ENCODE results near the gene NMRAL1. TPM values are rescaled to one million over a fixed set of nuclear protein-coding genes. Genes with fewer than 3 reads are reported as not detected.

NMRAL1 gene
- total RNA-seq, 5 donors from 2014 or later (not counting 1 experiment from before 2014, with no cell fraction given): 50.1 to 79.1 (median 62.1) TPM

DNA sequence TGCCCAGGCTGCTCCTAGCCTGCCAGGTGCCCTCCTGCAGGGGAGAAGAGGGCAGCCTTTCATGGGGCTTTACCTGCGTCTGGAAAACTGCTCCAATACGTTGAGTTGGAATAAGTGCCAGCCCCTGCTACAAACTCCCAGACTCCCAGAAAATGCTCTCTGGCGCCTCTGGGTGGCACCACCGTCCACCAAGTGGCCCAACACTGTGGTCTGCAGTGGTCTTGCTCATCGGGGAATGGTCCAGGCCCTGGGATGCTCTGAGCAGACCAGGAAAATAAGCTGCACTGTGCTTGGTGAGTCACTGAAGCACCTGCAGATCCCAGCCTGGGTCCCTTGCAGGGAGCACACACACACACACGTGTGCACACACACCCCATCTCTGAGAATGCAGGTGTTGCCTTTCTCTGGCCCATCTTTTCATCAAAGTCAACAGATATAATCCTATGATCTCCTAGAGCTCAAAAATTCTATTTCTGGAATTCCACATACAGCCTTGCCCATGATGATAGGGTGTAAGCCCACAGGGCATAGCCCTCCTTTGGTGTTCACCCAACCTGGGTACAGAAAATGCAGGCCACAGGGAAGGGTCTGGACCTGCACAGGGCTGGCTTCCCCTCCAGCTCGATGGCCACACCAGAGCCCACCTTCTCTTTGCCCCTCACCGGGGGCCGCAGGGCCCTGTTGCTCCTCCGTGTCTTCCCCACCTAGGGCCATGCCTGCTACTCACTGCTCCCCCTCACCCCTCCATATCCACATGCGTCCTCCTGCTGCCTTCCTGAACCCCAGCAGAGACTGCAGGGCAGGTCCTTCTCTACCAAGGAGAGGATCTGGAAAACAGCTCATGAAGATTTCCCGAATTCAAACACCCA, 43.6 kb upstream of the NMRAL1 start:
- no peaks in the 10 kb centered on the region for H3K9me3 Mint-ChIP-seq
- DNase-seq: no peak
- no peak overlapping the region for H3K4me3 Mint-ChIP-seq
- H3K4me1 Mint-ChIP-seq: peaks cover 41 to 57% (median 51%) of the 10 kb centered on the region in 3 donors
- H3K27me3 Mint-ChIP-seq: no peaks in the 10 kb centered on the region
- peak in 1 of 4 experiments; percentile 8 for ATAC-seq (replicated peaks in 1 of 4)
- peak overlapping the region; percentile 34 to 76 for H3K27ac Mint-ChIP-seq
- H3K27me3 ChIP-seq (replicated peaks in 1 of 2; ENCODE audit: control insufficient read depth in 2 of 2, extremely low read depth in 1 of 2, insufficient read depth in 2 of 2, low read length in 1 of 2): no peaks in the 10 kb centered on the region
- H3K27ac ChIP-seq (ENCODE audit: low read length): no peak overlapping the region
- ChIA-PET POLR2A (no interaction called here), CTCF (interaction anchor here (1.0 to 1.6 kb wide), 3 partner anchors 11 to 32 kb away, joined by 3 read pairs; no protein-coding TSS in a partner anchor)
- H3K36me3 Mint-ChIP-seq: peaks cover 4% of the 10 kb centered on the region
- 83% methylated on average over 11 of the region's 12 CpGs for WGBS (ENCODE audit: insufficient coverage)
- H3K4me1 ChIP-seq (ENCODE audit: control insufficient read depth in 1 of 2, extremely low read depth in 1 of 2, insufficient read depth in 2 of 2, low read length in 2 of 2): peaks cover 20 to 46% of the 10 kb centered on the region in 2 experiments
- H3K36me3 ChIP-seq (ENCODE audit: control insufficient read depth in 2 of 2, extremely low read depth in 1 of 2, insufficient read depth in 1 of 2, low read length in 1 of 2): peaks cover 14 to 16% of the 10 kb centered on the region in 2 donors
- H3K9me3 ChIP-seq: no peaks in the 10 kb centered on the region
- no peak overlapping the region for H3K4me3 ChIP-seq (ENCODE audit: control insufficient read depth in 1 of 2, extremely low read depth in 1 of 2, low read length in 1 of 2)

DNA sequence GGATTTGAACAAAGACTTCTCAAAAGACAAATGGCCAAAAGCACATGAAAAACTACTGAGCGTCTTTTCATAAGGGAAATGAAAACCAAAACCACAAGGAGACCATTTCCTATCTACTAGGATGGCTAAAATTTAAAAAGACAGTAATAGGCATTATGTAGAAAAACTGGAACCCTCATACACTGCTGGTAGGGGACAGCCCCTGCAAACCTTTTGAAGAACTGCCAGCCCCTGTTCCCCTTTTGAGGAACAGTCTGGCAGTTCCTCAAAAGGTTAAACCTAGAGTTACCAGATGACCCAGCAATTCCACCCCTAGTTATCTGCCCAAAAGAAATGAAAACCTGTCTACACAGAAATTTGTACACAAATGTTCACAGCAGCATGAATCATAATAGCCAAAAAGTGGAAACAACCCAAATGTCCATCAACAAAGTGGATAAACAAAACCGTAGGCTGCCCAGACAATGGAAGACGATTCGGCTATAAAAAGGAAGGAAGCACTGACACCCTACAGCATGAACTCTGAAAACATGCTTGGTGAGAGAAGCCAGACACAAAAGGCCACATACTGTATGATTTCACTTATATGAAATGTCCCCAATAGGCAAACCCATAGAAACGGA, 41.3 kb upstream of the NMRAL1 start:
- H3K4me1 ChIP-seq (ENCODE audit: control insufficient read depth in 1 of 2, extremely low read depth in 1 of 2, insufficient read depth in 2 of 2, low read length in 2 of 2): peaks cover 20 to 69% of the 10 kb centered on the region in 2 experiments
- DNase-seq: peak in 1 of 35 experiments; percentile 32
- ATAC-seq (replicated peaks in 1 of 4): peak in 3 of 4 experiments; percentile 21 to 27 (median 21)

DNA sequence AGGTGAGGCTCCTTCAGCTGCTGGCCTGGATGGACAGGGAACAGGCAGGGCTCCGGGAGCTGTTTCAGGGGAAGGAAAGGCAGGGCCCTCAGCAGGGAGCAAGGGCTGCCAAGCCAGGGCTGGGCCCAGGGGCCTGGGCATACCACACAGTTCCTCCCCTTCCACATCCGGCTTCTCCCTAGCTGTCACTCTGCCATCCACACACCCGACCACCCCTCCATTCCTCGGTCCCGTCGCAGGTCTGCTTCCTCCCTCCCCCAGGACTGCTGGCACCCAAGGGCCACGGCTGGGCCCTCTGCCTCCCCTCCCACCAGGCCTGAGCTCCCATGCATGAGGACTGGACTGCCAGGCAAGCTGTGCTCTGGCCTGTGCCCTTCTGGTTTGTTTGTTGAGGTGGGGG, 40.2 kb upstream of the NMRAL1 start:
- H3K9me3 ChIP-seq: no peaks in the 10 kb centered on the region
- H3K4me1 ChIP-seq (ENCODE audit: control insufficient read depth in 1 of 2, extremely low read depth in 1 of 2, insufficient read depth in 2 of 2, low read length in 2 of 2): peaks cover 20 to 76% of the 10 kb centered on the region in 2 experiments
- Mint-ChIP-seq H3K36me3 (peaks cover 28% of the 10 kb centered on the region), H3K27ac (peak overlapping the region; percentile 89 to 96), H3K4me1 (peaks cover 46 to 72% (median 63%) of the 10 kb centered on the region in 3 donors), H3K9me3 (no peaks in the 10 kb centered on the region), H3K4me3 (peak overlapping the region in 1 of 3 donors; percentile 53), H3K27me3 (no peaks in the 10 kb centered on the region)
- H3K36me3 ChIP-seq (ENCODE audit: control insufficient read depth in 2 of 2, extremely low read depth in 1 of 2, insufficient read depth in 1 of 2, low read length in 1 of 2): peaks cover 17 to 42% of the 10 kb centered on the region in 2 donors
- H3K27me3 ChIP-seq (replicated peaks in 1 of 2; ENCODE audit: control insufficient read depth in 2 of 2, extremely low read depth in 1 of 2, insufficient read depth in 2 of 2, low read length in 1 of 2): no peaks in the 10 kb centered on the region
- POLR2A ChIA-PET: interaction anchor here in 1 of 2 donors (0.6 kb wide), 1 partner anchor 111 kb away, joined by 3 read pairs; no protein-coding TSS in a partner anchor
- 41% methylated on average over 5 of the region's 7 CpGs for WGBS (ENCODE audit: insufficient coverage)
- ATAC-seq (replicated peaks in 1 of 4): peak in 3 of 4 experiments; percentile 21 to 48 (median 27)
- DNase-seq: no peak
- H3K27ac ChIP-seq (ENCODE audit: low read length): peak overlapping the region; percentile 66
- CTCF ChIA-PET: interaction anchor here in 1 of 2 donors (1.2 to 1.9 kb wide), 2 partner anchors 9 to 22 kb away, joined by 3 to 8 read pairs; no protein-coding TSS in a partner anchor
- no peak overlapping the region for H3K4me3 ChIP-seq (ENCODE audit: control insufficient read depth in 1 of 2, extremely low read depth in 1 of 2, low read length in 1 of 2)

More for the DNA sequence above, 41.3 kb upstream of the NMRAL1 start:
- Histone ChIP-seq H3K4me3 (ENCODE audit: control insufficient read depth in 1 of 2, extremely low read depth in 1 of 2, low read length in 1 of 2) (no peak overlapping the region), H3K9me3 (no peaks in the 10 kb centered on the region), H3K36me3 (ENCODE audit: control insufficient read depth in 2 of 2, extremely low read depth in 1 of 2, insufficient read depth in 1 of 2, low read length in 1 of 2) (peaks cover 12 to 33% of the 10 kb centered on the region in 2 donors), H3K27me3 (replicated peaks in 1 of 2; ENCODE audit: control insufficient read depth in 2 of 2, extremely low read depth in 1 of 2, insufficient read depth in 2 of 2, low read length in 1 of 2) (no peaks in the 10 kb centered on the region), H3K27ac (ENCODE audit: low read length) (peak overlapping the region; percentile 66)
- Mint-ChIP-seq H3K9me3 (no peaks in the 10 kb centered on the region), H3K27me3 (no peaks in the 10 kb centered on the region), H3K4me1 (peaks cover 44 to 73% (median 66%) of the 10 kb centered on the region in 3 donors), H3K27ac (peak overlapping the region; percentile 89 to 96), H3K4me3 (peak overlapping the region; percentile 53 to 55 (median 54)), H3K36me3 (peaks cover 23% of the 10 kb centered on the region)
- CTCF ChIA-PET: no interaction called here
- POLR2A ChIA-PET: no interaction called here
- 29% methylated on average over 1 of the region's 5 CpGs for WGBS (ENCODE audit: insufficient coverage)

DNA sequence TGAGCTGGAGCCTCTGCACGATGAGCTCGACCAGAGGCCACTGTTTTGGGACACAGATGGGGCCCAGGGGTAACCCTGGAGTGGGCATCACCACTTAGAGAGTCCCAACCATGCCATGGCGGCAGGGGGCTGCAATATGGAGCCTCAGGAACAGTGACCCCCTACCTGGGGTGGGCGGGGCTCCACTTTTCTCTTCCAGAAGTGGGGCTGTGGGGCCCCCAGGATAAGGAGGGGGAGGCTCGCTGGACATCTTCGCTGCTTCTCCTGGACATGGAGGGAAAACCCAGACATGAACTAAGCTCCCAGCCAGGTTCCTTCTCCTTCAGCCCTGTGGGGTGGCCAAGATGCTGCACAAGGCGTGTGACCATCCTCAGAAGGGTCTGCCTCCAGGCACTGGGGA, 39.5 kb upstream of the NMRAL1 start:
- ChIA-PET CTCF (interaction anchor here in 1 of 2 donors (1.2 to 1.9 kb wide), 2 partner anchors 9 to 22 kb away, joined by 3 to 8 read pairs; no protein-coding TSS in a partner anchor), POLR2A (no interaction called here)
- H3K9me3 Mint-ChIP-seq: no peaks in the 10 kb centered on the region
- peaks cover 46 to 67% (median 56%) of the 10 kb centered on the region in 3 donors for H3K4me1 Mint-ChIP-seq
- peaks cover 30% of the 10 kb centered on the region for H3K36me3 Mint-ChIP-seq
- no peaks in the 10 kb centered on the region for H3K27me3 Mint-ChIP-seq
- H3K27ac Mint-ChIP-seq: peak overlapping the region; percentile 89 to 96
- H3K27me3 ChIP-seq (replicated peaks in 1 of 2; ENCODE audit: control insufficient read depth in 2 of 2, extremely low read depth in 1 of 2, insufficient read depth in 2 of 2, low read length in 1 of 2): no peaks in the 10 kb centered on the region
- WGBS (ENCODE audit: insufficient coverage): 100% methylated on average over 4 of the region's 7 CpGs
- no peaks in the 10 kb centered on the region for H3K9me3 ChIP-seq
- DNase-seq (no peak), ATAC-seq (replicated peaks in 1 of 4) (no peak)
- peak overlapping the region; percentile 66 for H3K27ac ChIP-seq (ENCODE audit: low read length)
- peaks cover 20 to 76% of the 10 kb centered on the region in 2 experiments for H3K4me1 ChIP-seq (ENCODE audit: control insufficient read depth in 1 of 2, extremely low read depth in 1 of 2, insufficient read depth in 2 of 2, low read length in 2 of 2)
- peak overlapping the region in 1 of 3 donors; percentile 53 for H3K4me3 Mint-ChIP-seq
- H3K4me3 ChIP-seq (ENCODE audit: control insufficient read depth in 1 of 2, extremely low read depth in 1 of 2, low read length in 1 of 2): no peak overlapping the region
- peaks cover 18 to 50% of the 10 kb centered on the region in 2 donors for H3K36me3 ChIP-seq (ENCODE audit: control insufficient read depth in 2 of 2, extremely low read depth in 1 of 2, insufficient read depth in 1 of 2, low read length in 1 of 2)

DNA sequence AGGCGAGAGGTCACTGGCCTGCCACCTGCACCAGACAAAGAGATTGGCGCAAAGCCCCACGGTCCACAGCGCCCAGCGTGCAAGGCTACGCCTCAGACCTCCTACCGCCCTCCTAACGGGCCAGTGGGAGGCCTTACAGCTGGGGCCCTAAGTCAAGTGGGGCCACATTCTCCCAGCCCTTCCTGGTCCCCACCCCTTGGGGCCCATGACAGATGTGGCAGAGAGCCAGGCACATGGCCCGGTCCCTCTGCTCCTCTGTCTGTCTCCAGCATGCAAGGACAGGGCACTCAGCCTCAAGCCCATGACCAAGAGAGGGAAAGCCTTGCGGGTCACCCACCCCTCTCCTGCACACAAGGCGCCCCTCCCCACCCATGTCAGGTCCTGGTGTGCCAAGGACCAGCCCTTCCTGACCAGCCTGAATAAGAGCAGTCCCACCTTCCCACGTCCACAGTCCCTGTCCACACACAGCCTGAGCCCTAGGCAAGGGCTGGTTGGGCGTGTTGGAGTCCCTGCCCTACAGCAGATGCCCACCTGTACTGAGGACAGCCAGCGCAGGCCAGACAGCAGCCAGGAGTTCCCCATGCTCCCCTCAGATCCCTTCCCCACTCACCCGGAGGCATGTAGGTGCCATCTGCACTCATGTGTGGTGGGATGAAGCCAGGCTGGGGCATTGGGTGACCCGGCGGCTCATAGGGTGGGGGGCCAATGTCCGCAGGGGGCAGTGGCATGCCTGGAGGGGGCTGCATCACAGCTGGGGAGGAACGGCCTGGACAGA, 38.8 kb upstream of the NMRAL1 start:
- H3K27ac ChIP-seq (ENCODE audit: low read length): peak overlapping the region; percentile 66
- 95% methylated on average over 12 of the region's 19 CpGs for WGBS (ENCODE audit: insufficient coverage)
- H3K4me1 Mint-ChIP-seq: peaks cover 41 to 64% (median 52%) of the 10 kb centered on the region in 3 donors
- DNase-seq (no peak), ATAC-seq (replicated peaks in 1 of 4) (no peak)
- no peaks in the 10 kb centered on the region for H3K9me3 Mint-ChIP-seq
- CTCF ChIA-PET: interaction anchor here in 1 of 2 donors (1.9 kb wide), 1 partner anchor 8 kb away, joined by 8 read pairs; no protein-coding TSS in a partner anchor
- peak overlapping the region; percentile 89 to 96 for H3K27ac Mint-ChIP-seq
- H3K4me1 ChIP-seq (ENCODE audit: control insufficient read depth in 1 of 2, extremely low read depth in 1 of 2, insufficient read depth in 2 of 2, low read length in 2 of 2): peaks cover 20 to 77% of the 10 kb centered on the region in 2 experiments
- H3K4me3 ChIP-seq (ENCODE audit: control insufficient read depth in 1 of 2, extremely low read depth in 1 of 2, low read length in 1 of 2): no peak overlapping the region
- H3K27me3 ChIP-seq (replicated peaks in 1 of 2; ENCODE audit: control insufficient read depth in 2 of 2, extremely low read depth in 1 of 2, insufficient read depth in 2 of 2, low read length in 1 of 2): no peaks in the 10 kb centered on the region
- peak overlapping the region in 1 of 3 donors; percentile 53 for H3K4me3 Mint-ChIP-seq
- no peaks in the 10 kb centered on the region for H3K9me3 ChIP-seq
- H3K36me3 ChIP-seq (ENCODE audit: control insufficient read depth in 2 of 2, extremely low read depth in 1 of 2, insufficient read depth in 1 of 2, low read length in 1 of 2): peaks cover 20 to 56% of the 10 kb centered on the region in 2 donors
- peaks cover 35% of the 10 kb centered on the region for H3K36me3 Mint-ChIP-seq
- POLR2A ChIA-PET: no interaction called here
- H3K27me3 Mint-ChIP-seq: no peaks in the 10 kb centered on the region

Measured in T-cell (primary cell).